ENCODE results near the gene FAM83F.

FAM83F gene

DNA sequence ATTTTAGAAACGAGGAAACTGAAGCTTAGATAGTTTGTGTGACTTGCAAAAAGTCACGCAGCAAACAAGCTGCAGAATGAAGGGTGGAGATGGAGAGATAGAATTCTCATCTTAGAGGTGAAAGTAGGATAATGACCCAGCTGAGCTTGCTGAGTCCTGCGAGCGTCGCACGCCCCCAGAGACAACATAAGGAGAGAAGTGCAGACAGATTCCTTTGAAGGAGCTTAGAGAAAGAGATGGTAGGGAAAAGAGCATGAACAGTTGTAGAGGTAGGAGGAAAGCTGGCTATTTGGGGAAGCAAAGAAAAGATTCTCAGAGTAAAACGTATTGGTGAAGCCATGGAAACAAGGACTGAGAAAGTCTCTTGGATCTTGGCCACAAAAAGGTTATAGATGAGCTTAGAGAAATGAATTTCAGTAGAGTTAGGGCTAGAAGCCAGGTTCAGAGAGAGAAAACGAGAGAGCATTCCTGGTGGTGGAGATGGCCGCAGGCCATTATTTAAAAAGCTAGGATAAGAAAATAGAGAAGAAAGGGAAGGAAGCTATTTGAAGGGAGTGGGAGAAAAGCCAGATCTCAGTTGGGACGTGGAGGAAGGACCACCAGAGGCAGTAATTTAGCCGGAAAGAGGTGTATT lies 44.8 kb downstream of the FAM83F start:
- FAIRE-seq, result no peak

- FAIRE-seq, result peak; percentile 96
Measured at GRCh38 chr22:40040927-40041326, 46.2 kb downstream of the FAM83F start.

- no peak for FAIRE-seq
Measured at GRCh38 chr22:40041366-40042137, 46.8 kb downstream of the FAM83F start.

DNA sequence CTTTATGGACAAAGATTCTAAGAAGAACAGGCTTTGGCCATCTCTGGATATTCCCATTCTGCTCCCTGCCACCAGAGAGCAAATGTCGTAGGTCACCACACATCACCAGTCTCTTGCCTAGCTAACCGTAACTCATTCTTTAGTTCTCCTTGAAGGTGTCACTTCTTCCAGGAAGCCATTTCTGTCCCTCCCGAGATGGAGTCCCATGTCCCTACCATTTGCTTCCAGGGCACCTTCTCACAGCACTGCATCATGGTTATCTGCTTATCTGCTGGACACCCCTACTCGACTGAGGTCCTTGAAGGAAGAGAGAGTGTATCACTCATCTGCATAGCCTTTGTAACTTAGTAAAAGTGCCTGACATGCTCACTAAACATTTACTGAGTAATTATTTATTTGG lies 47.6 kb downstream of the FAM83F start:
- FAIRE-seq, result no peak

- FAIRE-seq, result peak; percentile 94
Measured at GRCh38 chr22:40043081-40043480, 48.3 kb downstream of the FAM83F start.

- FAIRE-seq, result no peak
Measured at GRCh38 chr22:40043793-40044101, 49.0 kb downstream of the FAM83F start.

GRCh38 chr22:40044102-40044869 lies 49.5 kb downstream of the FAM83F start:
- FAIRE-seq, result peak; percentile 99

DNA sequence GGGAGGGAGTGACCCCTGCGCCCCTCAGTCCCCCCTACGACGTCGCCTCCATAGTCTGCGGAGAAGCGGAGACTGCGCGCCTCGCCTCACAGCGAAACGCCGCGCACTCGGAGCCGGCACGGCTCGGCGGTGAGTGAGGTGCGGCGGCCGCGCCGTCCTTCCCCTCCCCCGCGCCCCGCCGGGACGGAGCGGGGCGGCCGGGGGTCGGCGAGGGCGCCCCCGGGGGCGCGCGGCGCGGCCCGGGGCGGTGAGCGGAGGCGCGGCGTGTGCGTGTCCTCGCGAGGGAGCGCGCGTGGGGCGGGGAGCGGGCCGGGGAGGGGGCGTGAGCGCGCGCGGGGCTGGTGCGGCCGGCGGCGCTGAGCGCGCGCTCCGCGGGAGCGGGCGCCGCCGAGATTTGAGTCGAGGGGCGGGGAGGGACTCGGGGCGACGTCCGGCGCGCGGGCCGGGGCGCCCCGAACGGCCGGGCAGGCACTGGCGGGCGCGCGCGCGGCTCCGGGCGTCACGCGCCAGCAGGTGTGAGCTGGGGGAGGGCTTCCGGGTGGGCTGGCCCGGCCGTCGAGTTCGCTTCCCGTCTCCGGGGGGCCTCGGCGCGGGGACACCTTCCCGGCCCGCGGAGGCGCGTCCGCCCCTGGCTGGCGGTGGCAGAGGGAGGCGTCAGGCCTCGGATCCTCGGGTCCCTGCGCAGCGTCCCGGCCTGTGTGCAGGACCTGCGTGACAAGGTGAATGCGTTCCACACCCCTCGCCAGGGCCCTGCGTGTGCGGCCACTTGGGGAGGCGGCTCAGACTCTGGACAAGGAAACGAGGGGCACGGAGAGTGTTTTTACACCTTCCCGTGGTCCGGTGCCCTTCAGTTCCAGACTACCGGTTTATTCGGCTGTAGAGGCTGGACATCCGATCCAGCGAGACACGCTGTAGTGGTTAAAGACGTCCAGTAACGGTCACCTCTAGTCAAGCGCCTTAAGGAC lies 50.4 kb downstream of the FAM83F start:
- FAIRE-seq, result no peak

GRCh38 chr22:40046126-40046525 lies 51.4 kb downstream of the FAM83F start:
- FAIRE-seq, result no peak

DNA sequence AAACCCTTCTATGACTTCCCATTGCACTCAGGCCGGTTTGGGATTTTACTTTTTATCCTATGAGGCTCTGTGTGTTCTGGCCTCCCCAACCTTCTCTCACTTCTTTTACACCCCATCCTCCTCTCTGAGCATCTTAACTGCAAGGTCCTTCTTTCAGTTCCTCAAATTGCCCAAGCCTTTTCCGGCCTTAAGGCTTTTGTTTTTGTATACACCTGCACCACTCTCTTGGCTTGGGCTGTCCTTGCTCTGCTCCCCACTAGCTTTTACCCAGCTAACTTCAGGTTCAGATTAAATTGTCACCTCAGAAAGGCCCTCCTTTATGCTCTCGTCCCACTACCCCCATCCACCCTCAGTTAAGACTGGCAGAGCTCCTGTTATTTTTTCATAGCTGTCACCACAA lies 55.5 kb downstream of the FAM83F start:
- no peak for FAIRE-seq

DNA sequence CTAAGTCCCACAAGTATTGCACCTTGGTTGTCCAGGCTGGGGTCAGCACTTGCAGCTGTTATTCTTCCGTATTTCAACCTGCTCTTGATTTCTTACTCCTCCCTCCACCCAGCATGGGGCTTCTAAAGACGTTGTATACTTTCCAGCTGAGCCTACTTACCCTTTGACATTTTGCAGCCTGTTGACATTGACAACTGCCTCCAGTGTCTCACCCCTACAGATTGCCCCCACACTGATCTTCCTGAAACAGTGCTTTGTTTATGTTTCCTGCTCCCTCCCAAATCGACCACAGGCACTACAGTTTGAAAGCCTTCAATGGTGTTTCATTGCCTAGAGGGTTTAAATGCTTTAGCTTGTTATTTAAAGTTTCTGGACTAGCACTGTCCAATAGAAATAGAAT lies 56.6 kb downstream of the FAM83F start:
- FAIRE-seq, result no peak

DNA sequence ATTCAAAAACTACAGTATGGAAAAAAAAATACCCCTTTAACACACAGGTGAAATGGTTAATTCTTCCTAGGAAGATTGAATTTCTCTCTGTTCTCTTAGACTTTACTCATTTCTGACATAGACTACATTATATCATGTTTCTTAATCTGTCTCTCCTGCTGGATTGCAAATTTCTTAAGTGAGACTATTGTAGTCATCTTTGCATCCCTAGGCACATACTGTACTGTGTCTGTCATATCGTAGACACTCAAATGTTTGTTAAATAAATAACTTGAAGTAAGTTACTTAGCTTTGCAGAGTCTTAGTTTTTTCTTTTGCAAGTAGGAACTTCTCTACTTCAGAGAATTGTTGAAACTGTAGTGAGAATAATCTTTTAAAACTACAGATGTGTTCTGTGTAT lies 58.7 kb downstream of the FAM83F start:
- no peak for FAIRE-seq

GRCh38 chr22:40054486-40054885 lies 59.7 kb downstream of the FAM83F start:
- FAIRE-seq, result no peak

GRCh38 chr22:40055143-40055883 lies 60.6 kb downstream of the FAM83F start:
- FAIRE-seq, result no peak

GRCh38 chr22:40056154-40056553 lies 61.4 kb downstream of the FAM83F start:
- no peak for FAIRE-seq

DNA sequence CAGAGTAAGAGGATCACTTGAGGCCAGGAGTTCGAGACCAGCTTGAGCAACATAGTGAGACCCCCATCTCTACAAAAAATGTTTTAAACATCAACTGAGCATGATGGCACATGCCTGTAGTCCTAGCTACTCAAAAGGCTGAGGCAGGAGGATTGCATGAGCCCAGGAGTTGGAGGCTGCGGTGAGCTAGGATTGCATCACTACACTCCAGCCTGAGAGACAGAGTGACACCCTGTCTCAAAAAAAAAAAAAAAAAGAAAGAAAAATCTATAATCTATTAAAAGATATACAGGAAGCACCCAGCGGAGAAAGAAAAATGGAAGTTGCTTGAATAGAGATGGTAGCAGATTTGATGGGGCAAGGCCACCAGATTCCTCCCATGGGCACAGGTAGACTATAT lies 61.8 kb downstream of the FAM83F start:
- FAIRE-seq, result no peak

DNA sequence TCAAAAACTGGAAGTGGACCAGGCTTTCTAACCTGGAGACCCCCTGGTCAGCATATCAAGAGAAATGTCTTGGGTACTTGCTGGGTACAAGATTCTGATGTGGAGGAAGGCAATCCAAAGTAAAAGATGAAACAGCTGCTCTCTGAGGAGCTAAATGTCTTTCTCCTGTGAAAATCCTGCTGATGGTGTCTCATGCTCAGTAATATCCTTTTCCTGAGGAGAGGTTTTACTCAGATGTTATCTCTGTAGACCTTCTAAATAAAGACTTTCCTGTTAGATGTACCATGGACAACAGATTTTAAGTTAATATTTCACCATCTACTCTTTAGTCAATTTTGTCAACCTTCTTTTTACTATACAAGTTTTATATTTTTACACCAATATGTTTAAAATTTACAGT lies 62.9 kb downstream of the FAM83F start:
- FAIRE-seq, result peak; percentile 25

DNA sequence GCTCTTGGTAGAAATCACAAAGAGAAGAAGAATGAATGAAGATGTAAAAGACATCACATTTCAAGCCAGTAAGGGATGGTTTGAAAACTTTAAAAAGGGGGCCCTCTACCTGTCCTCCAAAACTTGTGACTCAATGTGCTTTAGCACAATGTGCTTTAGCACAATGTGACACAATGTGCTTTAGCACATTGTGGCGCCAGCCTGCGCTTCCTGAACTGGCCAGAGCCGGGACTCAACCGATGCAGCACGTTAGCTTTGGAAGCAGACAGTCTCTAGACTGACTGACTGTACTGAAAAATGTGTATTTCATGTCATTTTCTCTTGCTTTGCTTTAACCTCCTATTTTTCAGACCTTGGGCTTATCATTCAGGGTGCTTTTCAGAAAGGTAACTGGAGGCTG lies 63.5 kb downstream of the FAM83F start:
- peak; percentile 67 for FAIRE-seq

DNA sequence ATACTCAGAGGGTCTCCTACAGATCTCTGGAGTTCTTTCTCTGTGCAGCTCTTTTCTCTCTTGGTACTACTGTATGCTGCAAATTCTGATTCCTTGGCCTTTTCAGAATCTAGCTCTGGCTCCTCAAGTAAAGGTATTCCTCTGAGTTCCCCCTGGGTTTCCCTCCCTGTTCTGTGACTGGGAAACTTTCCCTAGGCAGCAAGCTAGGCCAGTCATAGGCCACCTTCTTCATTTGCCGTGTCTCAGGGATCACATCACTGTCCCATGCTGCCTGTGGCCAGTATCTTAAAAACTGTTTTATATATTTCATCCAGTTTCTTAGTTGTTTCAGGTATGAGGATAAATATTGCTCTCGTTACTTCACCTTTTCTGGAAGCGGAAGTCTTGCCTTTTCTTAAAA lies 71.2 kb downstream of the FAM83F start:
- FAIRE-seq, result no peak

GRCh38 chr22:40067639-40068038 lies 72.9 kb downstream of the FAM83F start:
- FAIRE-seq, result no peak

- FAIRE-seq, result no peak
Measured at GRCh38 chr22:40070701-40071100, 75.9 kb downstream of the FAM83F start.

- FAIRE-seq, result no peak
Measured at GRCh38 chr22:40071720-40072119, 77.0 kb downstream of the FAM83F start.

All from G401.6 (cell line).